Fibroblast of pulmonary artery (primary cell): ENCODE data around the gene PRDM16.

Experiments
- DNase-seq: peaks from one replicate; pipeline ENCODE4 v3.0.0-alpha.2; 2010; ENCODE audit warnings: low read depth
- H3K4me3 ChIP-seq: replicated peaks from 2 replicates; pipeline ENCODE4 v1.5.1; 2011; ENCODE audit warnings: low read depth, mild to moderate bottlenecking, control low read depth, low read length, moderate library complexity
- TF ChIP-seq, protein P1 (sequence below): IDR thresholded peaks from 2 replicates; pipeline ENCODE4 v1.5.1; 2011; ENCODE audit warnings: mild to moderate bottlenecking, control low read depth, low read length, inconsistent platforms; ENCODE audit errors: missing control alignments

PRDM16 gene

GRCh38 chr1:3119061-3119460, 50.1 kb downstream of the PRDM16 start:
- H3K4me3 ChIP-seq: no peak overlapping the region
- TF ChIP-seq, protein P1, sequence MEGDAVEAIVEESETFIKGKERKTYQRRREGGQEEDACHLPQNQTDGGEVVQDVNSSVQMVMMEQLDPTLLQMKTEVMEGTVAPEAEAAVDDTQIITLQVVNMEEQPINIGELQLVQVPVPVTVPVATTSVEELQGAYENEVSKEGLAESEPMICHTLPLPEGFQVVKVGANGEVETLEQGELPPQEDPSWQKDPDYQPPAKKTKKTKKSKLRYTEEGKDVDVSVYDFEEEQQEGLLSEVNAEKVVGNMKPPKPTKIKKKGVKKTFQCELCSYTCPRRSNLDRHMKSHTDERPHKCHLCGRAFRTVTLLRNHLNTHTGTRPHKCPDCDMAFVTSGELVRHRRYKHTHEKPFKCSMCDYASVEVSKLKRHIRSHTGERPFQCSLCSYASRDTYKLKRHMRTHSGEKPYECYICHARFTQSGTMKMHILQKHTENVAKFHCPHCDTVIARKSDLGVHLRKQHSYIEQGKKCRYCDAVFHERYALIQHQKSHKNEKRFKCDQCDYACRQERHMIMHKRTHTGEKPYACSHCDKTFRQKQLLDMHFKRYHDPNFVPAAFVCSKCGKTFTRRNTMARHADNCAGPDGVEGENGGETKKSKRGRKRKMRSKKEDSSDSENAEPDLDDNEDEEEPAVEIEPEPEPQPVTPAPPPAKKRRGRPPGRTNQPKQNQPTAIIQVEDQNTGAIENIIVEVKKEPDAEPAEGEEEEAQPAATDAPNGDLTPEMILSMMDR: no peak
- DNase-seq: no peak

DNA sequence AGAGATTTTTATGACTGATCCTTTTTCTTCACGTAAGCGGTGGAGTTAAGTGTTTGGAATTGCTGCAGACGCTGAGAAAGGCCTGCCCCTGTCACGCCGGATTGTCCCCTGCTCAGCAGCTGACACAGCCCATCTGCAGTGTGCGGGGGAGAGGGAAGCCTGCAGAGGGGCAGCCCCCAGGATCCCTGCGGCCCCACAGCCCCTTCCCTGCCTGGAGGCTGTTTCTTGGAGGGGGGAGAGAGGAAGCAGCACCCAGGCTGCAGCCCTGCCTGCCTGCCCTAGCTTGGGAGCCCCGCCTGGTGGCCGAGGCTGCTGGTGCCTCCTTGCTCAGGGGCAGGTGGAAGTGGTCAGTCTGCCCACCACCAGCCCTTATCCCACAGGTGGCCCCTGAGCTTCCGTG, 50.7 kb downstream of the PRDM16 start:
- TF ChIP-seq, protein P1: no peak
- H3K4me3 ChIP-seq: no peak overlapping the region
- no peak for DNase-seq

DNA sequence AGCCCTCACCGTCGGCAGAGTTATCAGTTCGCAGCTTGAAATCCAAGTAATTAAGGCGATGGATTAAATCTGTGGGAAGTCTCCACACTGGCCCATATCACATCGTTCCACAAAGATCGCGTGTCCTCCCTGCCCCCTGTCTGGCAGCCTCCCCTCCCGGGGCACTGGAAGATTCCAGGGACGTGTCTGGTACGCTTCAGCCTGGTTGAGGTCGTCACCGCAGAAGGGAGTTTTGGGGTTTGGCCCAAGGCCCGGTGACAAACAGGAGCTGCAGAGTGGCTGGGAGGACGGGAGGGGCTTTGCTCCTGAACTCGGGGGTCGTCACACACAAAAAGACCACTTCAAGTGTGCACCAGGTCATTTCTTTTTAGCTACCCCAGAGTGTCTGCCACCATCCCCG, 51.1 kb downstream of the PRDM16 start:
- DNase-seq: no peak
- TF ChIP-seq, protein P1: no peak
- H3K4me3 ChIP-seq: no peak overlapping the region

- no peak overlapping the region for H3K4me3 ChIP-seq
- TF ChIP-seq, protein P1: no peak
- DNase-seq: no peak
Observed at GRCh38 chr1:3120994-3121393, 52.0 kb downstream of the PRDM16 start.

DNA sequence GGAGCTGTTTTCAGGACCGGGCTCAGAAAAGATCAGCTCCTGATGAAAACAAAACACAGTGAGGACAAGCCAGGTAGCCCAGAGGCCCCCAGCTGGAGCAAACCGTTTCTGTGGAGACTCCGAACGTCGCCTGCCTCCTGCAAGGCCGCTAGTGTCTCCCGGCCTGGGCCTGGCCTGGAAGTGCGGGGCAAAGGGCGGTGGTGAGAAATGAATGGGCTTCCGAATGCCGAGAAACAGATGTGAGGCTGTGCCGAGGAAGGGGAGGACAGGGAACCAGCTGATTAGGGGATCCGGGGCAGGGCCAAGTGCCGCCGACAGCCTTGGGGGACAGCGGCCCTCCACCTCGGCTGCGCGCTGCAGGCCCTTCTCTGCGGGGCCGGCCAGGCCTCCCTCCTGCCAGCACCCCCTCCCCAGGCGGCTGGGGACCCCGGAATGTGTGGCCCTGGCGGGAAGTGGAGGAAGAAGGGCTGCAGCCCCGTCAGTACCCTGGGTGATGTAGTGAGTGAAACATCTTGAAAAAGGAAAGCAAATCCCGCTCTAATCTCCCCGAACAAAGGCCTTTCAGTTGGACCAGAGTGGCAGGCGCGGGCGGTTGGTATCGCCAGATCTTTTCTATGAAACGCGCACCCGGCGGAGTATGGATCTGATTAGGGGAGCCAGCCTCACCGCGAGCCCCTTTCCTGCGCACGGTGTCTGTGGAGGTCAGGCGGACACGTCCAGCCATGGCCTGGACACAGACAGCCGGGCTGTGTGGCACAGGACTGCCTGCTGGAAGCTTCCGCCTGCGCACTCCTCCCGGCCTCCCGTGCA, 52.6 kb downstream of the PRDM16 start:
- no peak for DNase-seq
- no peak overlapping the region for H3K4me3 ChIP-seq
- TF ChIP-seq, protein P1: no peak

DNA sequence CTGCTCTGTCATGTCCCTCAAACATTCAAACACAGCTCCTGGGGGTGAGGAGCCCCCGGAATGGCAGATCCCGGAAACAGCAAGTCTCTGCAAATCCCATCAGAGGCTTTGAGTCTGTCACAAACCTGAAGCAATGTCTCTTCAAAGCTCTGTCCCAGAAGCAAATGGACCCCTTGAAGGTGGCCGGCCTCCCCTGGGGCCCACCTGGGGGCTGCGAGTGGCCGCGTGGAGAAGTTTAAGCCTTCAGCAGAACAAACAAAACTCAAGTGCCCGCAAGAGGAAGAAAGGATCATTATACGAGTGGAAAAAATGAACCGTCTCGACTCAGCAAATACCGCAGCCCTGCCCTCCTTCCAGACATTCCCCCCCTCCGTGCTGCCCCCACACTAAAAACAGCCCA, 53.3 kb downstream of the PRDM16 start:
- TF ChIP-seq, protein P1: no peak
- H3K4me3 ChIP-seq: no peak overlapping the region
- no peak for DNase-seq

- TF ChIP-seq, protein P1: no peak
- DNase-seq: no peak
Observed at GRCh38 chr1:3124246-3124645, 55.2 kb downstream of the PRDM16 start.

More at GRCh38 chr1:3124246-3124645, 55.2 kb downstream of the PRDM16 start:
- no peak overlapping the region for H3K4me3 ChIP-seq
